Measurements from ENCODE around the gene ARSI.

ARSI gene

GRCh38 chr5:150320044-150320613, 17.4 kb upstream of the ARSI start:
- Histone ChIP-seq H3K4me1 (ENCODE audit: insufficient read depth, low read length) (peaks cover 34% of the 10 kb centered on the region), H3K36me3 (ENCODE audit: insufficient read depth, low read length) (no peaks in the 10 kb centered on the region), H3K9ac (ENCODE audit: low read depth, low read length) (no peak overlapping the region), H3K9me3 (ENCODE audit: control insufficient read depth, insufficient read depth, low read length) (no peaks in the 10 kb centered on the region)

- Histone ChIP-seq H3K9me3 (ENCODE audit: control insufficient read depth, insufficient read depth, low read length) (no peaks in the 10 kb centered on the region), H3K4me1 (ENCODE audit: insufficient read depth, low read length) (peaks cover 34% of the 10 kb centered on the region), H3K9ac (ENCODE audit: low read depth, low read length) (no peak overlapping the region), H3K36me3 (ENCODE audit: insufficient read depth, low read length) (no peaks in the 10 kb centered on the region)
Observed at GRCh38 chr5:150319484-150319790, 16.7 kb upstream of the ARSI start.

- Histone ChIP-seq H3K4me1 (ENCODE audit: insufficient read depth, low read length) (peaks cover 34% of the 10 kb centered on the region), H3K9me3 (ENCODE audit: control insufficient read depth, insufficient read depth, low read length) (no peaks in the 10 kb centered on the region), H3K9ac (ENCODE audit: low read depth, low read length) (no peak overlapping the region), H3K36me3 (ENCODE audit: insufficient read depth, low read length) (no peaks in the 10 kb centered on the region)
Observed at GRCh38 chr5:150318613-150319483, 16.1 kb upstream of the ARSI start.

GRCh38 chr5:150317048-150318003, 14.6 kb upstream of the ARSI start:
- H3K9me3 ChIP-seq (ENCODE audit: control insufficient read depth, insufficient read depth, low read length), result no peaks in the 10 kb centered on the region
- no peaks in the 10 kb centered on the region for H3K36me3 ChIP-seq (ENCODE audit: insufficient read depth, low read length)
- H3K9ac ChIP-seq (ENCODE audit: low read depth, low read length), result no peak overlapping the region
- H3K4me1 ChIP-seq (ENCODE audit: insufficient read depth, low read length), result peaks cover 34% of the 10 kb centered on the region

GRCh38 chr5:150316320-150316719, 13.6 kb upstream of the ARSI start:
- no peaks in the 10 kb centered on the region for H3K9me3 ChIP-seq (ENCODE audit: control insufficient read depth, insufficient read depth, low read length)
- H3K4me1 ChIP-seq (ENCODE audit: insufficient read depth, low read length), result peaks cover 34% of the 10 kb centered on the region
- no peaks in the 10 kb centered on the region for H3K36me3 ChIP-seq (ENCODE audit: insufficient read depth, low read length)
- H3K9ac ChIP-seq (ENCODE audit: low read depth, low read length), result no peak overlapping the region

GRCh38 chr5:150315245-150315644, 12.5 kb upstream of the ARSI start:
- no peaks in the 10 kb centered on the region for H3K36me3 ChIP-seq (ENCODE audit: insufficient read depth, low read length)
- H3K4me1 ChIP-seq (ENCODE audit: insufficient read depth, low read length), result peaks cover 34% of the 10 kb centered on the region
- H3K9me3 ChIP-seq (ENCODE audit: control insufficient read depth, insufficient read depth, low read length), result no peaks in the 10 kb centered on the region
- H3K9ac ChIP-seq (ENCODE audit: low read depth, low read length), result no peak overlapping the region

- Histone ChIP-seq H3K9ac (ENCODE audit: low read depth, low read length) (no peak overlapping the region), H3K9me3 (ENCODE audit: control insufficient read depth, insufficient read depth, low read length) (no peaks in the 10 kb centered on the region), H3K36me3 (ENCODE audit: insufficient read depth, low read length) (no peaks in the 10 kb centered on the region), H3K4me1 (ENCODE audit: insufficient read depth, low read length) (peaks cover 26% of the 10 kb centered on the region)
Observed at GRCh38 chr5:150313921-150314716, 11.4 kb upstream of the ARSI start.

GRCh38 chr5:150313501-150313900, 10.8 kb upstream of the ARSI start:
- Histone ChIP-seq H3K9me3 (ENCODE audit: control insufficient read depth, insufficient read depth, low read length) (no peaks in the 10 kb centered on the region), H3K36me3 (ENCODE audit: insufficient read depth, low read length) (no peaks in the 10 kb centered on the region), H3K4me1 (ENCODE audit: insufficient read depth, low read length) (peaks cover 20% of the 10 kb centered on the region), H3K9ac (ENCODE audit: low read depth, low read length) (no peak overlapping the region)

GRCh38 chr5:150312518-150312917, 9.8 kb upstream of the ARSI start:
- H3K36me3 ChIP-seq (ENCODE audit: insufficient read depth, low read length), result no peaks in the 10 kb centered on the region
- H3K4me1 ChIP-seq (ENCODE audit: insufficient read depth, low read length), result peaks cover 10% of the 10 kb centered on the region
- H3K9ac ChIP-seq (ENCODE audit: low read depth, low read length), result no peak overlapping the region
- no peaks in the 10 kb centered on the region for H3K9me3 ChIP-seq (ENCODE audit: control insufficient read depth, insufficient read depth, low read length)

- no peaks in the 10 kb centered on the region for H3K36me3 ChIP-seq (ENCODE audit: insufficient read depth, low read length)
- no peaks in the 10 kb centered on the region for H3K4me1 ChIP-seq (ENCODE audit: insufficient read depth, low read length)
- H3K9me3 ChIP-seq (ENCODE audit: control insufficient read depth, insufficient read depth, low read length), result no peaks in the 10 kb centered on the region
- no peak overlapping the region for H3K9ac ChIP-seq (ENCODE audit: low read depth, low read length)
Observed at GRCh38 chr5:150311015-150311692, 8.4 kb upstream of the ARSI start.

- no peak overlapping the region for H3K9ac ChIP-seq (ENCODE audit: low read depth, low read length)
- peaks cover 1% of the 10 kb centered on the region; the same call in 1 of the 2 replicates for H3K4me1 ChIP-seq (ENCODE audit: insufficient read depth, low read length)
- H3K9me3 ChIP-seq (ENCODE audit: control insufficient read depth, insufficient read depth, low read length), result no peaks in the 10 kb centered on the region
Observed at GRCh38 chr5:150310246-150310645, 7.5 kb upstream of the ARSI start.

GRCh38 chr5:150309886-150310239, 7.2 kb upstream of the ARSI start:
- Histone ChIP-seq H3K4me1 (ENCODE audit: insufficient read depth, low read length) (peaks cover 5% of the 10 kb centered on the region; the same call in 1 of the 2 replicates), H3K36me3 (ENCODE audit: insufficient read depth, low read length) (no peaks in the 10 kb centered on the region), H3K9ac (ENCODE audit: low read depth, low read length) (no peak overlapping the region), H3K9me3 (ENCODE audit: control insufficient read depth, insufficient read depth, low read length) (no peaks in the 10 kb centered on the region)

More at GRCh38 chr5:150310246-150310645, 7.5 kb upstream of the ARSI start:
- no peaks in the 10 kb centered on the region for H3K36me3 ChIP-seq (ENCODE audit: insufficient read depth, low read length)

GRCh38 chr5:150309101-150309885, 6.6 kb upstream of the ARSI start:
- H3K9me3 ChIP-seq (ENCODE audit: control insufficient read depth, insufficient read depth, low read length), result no peaks in the 10 kb centered on the region
- peaks cover 10% of the 10 kb centered on the region for H3K4me1 ChIP-seq (ENCODE audit: insufficient read depth, low read length)
- H3K36me3 ChIP-seq (ENCODE audit: insufficient read depth, low read length), result no peaks in the 10 kb centered on the region
- H3K9ac ChIP-seq (ENCODE audit: low read depth, low read length), result no peak overlapping the region
